DOHH2 (cell line): ENCODE data around the gene SHC3.

Experiments used
- H3F3A ChIP-seq: fragments of 200-600 bp; sonication (generic), shearing (Covaris generic); 2 replicates; pipeline ENCODE4 v1.6.0; 2016; ENCODE audit warnings: antibody characterized with exemption, mild to moderate bottlenecking; ENCODE audit not compliant: control insufficient read depth, insufficient read depth
- H3K27ac ChIP-seq: fragments of 200-600 bp; sonication (generic); 2 replicates; pipeline ENCODE4 v1.5.1; 2014; ENCODE audit warnings: low read depth, mild to moderate bottlenecking, low read length, moderate library complexity
- H3K27me3 ChIP-seq: fragments of 200-600 bp; sonication (generic); 2 replicates; pipeline ENCODE4 v1.6.1; 2014; ENCODE audit warnings: mild to moderate bottlenecking, low read length, mixed read lengths; ENCODE audit not compliant: control insufficient read depth
- H3K36me3 ChIP-seq: fragments of 200-600 bp; sonication (generic); 2 replicates; pipeline ENCODE4 v1.6.1; 2014; ENCODE audit warnings: mild to moderate bottlenecking, low read length, moderate library complexity, mixed read lengths; ENCODE audit not compliant: control insufficient read depth
- H3K4me1 ChIP-seq: fragments of 200-600 bp; sonication (generic); 2 replicates; pipeline ENCODE4 v1.6.1; 2014; ENCODE audit warnings: mild to moderate bottlenecking, low read length, mixed read lengths; ENCODE audit not compliant: control insufficient read depth
- H3K4me2 ChIP-seq: fragments of 200-600 bp; sonication (generic); 2 replicates; pipeline ENCODE4 v1.6.0; 2014; ENCODE audit warnings: mild to moderate bottlenecking, low read length, moderate library complexity
- H3K4me3 ChIP-seq: fragments of 200-600 bp; sonication (generic); 2 replicates; pipeline ENCODE4 v1.5.1; 2014; ENCODE audit warnings: mild to moderate bottlenecking, low read length, mixed read lengths
- H3K79me2 ChIP-seq: fragments of 200-600 bp; sonication (generic); 2 replicates; pipeline ENCODE4 v1.6.1; 2014; ENCODE audit warnings: mild to moderate bottlenecking, low read length, mixed read lengths; ENCODE audit not compliant: control insufficient read depth
- H3K9me2 ChIP-seq: fragments of 200-600 bp; sonication (generic); replicated peaks from 2 replicates; pipeline ENCODE4 v1.6.1; 2014; ENCODE audit warnings: mild to moderate bottlenecking, low read length, mixed read lengths; ENCODE audit not compliant: control insufficient read depth
- H3K9me3 ChIP-seq: fragments of 200-600 bp; sonication (generic); 2 replicates; pipeline ENCODE4 v1.6.1; 2014; ENCODE audit warnings: antibody characterized with exemption, low read length, mixed read lengths; ENCODE audit not compliant: control insufficient read depth, insufficient read depth
- H4K20me1 ChIP-seq: fragments of 200-600 bp; sonication (generic); 2 replicates; pipeline ENCODE4 v1.6.0; 2014; ENCODE audit warnings: low read depth, mild to moderate bottlenecking, antibody characterized with exemption, low read length, moderate library complexity; ENCODE audit not compliant: control insufficient read depth, insufficient read depth
- CTCF ChIP-seq: fragments of 200-600 bp; sonication (generic); IDR thresholded peaks from one replicate; pipeline ENCODE4 v1.5.1; 2014; ENCODE audit warnings: antibody characterized with exemption, mild to moderate bottlenecking, low read depth, low read length; ENCODE audit not compliant: poor library complexity, severe bottlenecking
- EZH2phosphoT487 ChIP-seq: fragments of 200-600 bp; sonication (generic); IDR thresholded peaks from 2 replicates; pipeline ENCODE4 v1.6.1; 2017; ENCODE audit warnings: borderline replicate concordance, mild to moderate bottlenecking, antibody characterized with exemption, low read length, moderate library complexity, mixed read lengths

Gene SHC3

GRCh38 chr9:88968799-88969198, 209.8 kb downstream of the SHC3 start:
- no peaks in the 10 kb centered on the region for H3K9me3 ChIP-seq
- no peaks in the 10 kb centered on the region for H3K4me1 ChIP-seq
- no peak overlapping the region for H3K4me2 ChIP-seq
- H3K27me3 ChIP-seq, result no peaks in the 10 kb centered on the region; the same call in 1 of the 2 replicates
- no peaks in the 10 kb centered on the region for H4K20me1 ChIP-seq
- no peak overlapping the region for H3K27ac ChIP-seq
- H3K36me3 ChIP-seq, result no peaks in the 10 kb centered on the region
- no peak for TF ChIP-seq EZH2phosphoT487
- no peak for TF ChIP-seq CTCF
- H3K9me2 ChIP-seq, result no peaks in the 10 kb centered on the region
- no peak overlapping the region for H3K4me3 ChIP-seq
- H3F3A ChIP-seq, result no peaks in the 10 kb centered on the region
- no peaks in the 10 kb centered on the region for H3K79me2 ChIP-seq

GRCh38 chr9:88966894-88967676, 211.5 kb downstream of the SHC3 start:
- Histone ChIP-seq H3K9me3 (no peaks in the 10 kb centered on the region), H3K27me3 (no peaks in the 10 kb centered on the region; the same call in 1 of the 2 replicates), H3K79me2 (no peaks in the 10 kb centered on the region), H3K36me3 (no peaks in the 10 kb centered on the region), H3K4me1 (no peaks in the 10 kb centered on the region), H3K9me2 (no peaks in the 10 kb centered on the region), H3K4me2 (no peak overlapping the region), H4K20me1 (no peaks in the 10 kb centered on the region), H3K27ac (no peak overlapping the region), H3K4me3 (no peak overlapping the region), H3F3A (no peaks in the 10 kb centered on the region)
- no peak for TF ChIP-seq CTCF

- Histone ChIP-seq H3K4me1 (no peaks in the 10 kb centered on the region), H3K9me2 (no peaks in the 10 kb centered on the region), H3K27ac (no peak overlapping the region), H3K79me2 (no peaks in the 10 kb centered on the region), H3K27me3 (peaks cover 2% of the 10 kb centered on the region; the same call in 1 of the 2 replicates), H4K20me1 (no peaks in the 10 kb centered on the region), H3K36me3 (no peaks in the 10 kb centered on the region), H3K4me2 (no peak overlapping the region), H3K9me3 (no peaks in the 10 kb centered on the region), H3K4me3 (no peak overlapping the region), H3F3A (no peaks in the 10 kb centered on the region)
- TF ChIP-seq EZH2phosphoT487 (no peak), CTCF (no peak)
These were observed 213.1 kb downstream of the SHC3 start for GRCh38 chr9:88965473-88965872.
